Mesendoderm (in vitro differentiated cells): ENCODE data around the gene PTPRG.
"Not testable (repeated sequence)": the region's sequence is repeated elsewhere in the genome, so short reads cannot be mapped to it uniquely, and the experiment has no call there.

Experiments
- DNase-seq: peaks from one replicate; pipeline ENCODE4 v3.0.0; 2013
- H2AK5ac ChIP-seq: 2 replicates; pipeline ENCODE4 v1.6.1; 2013; ENCODE audit warnings: low read length, inconsistent platforms
- H2BK120ac ChIP-seq: 2 replicates; pipeline ENCODE4 v1.6.1; 2013; ENCODE audit warnings: low read depth, mild to moderate bottlenecking, low read length, moderate library complexity, mixed read lengths
- H2BK15ac ChIP-seq: replicated peaks from 2 replicates; pipeline ENCODE4 v1.6.1; 2013; ENCODE audit warnings: low read depth, mild to moderate bottlenecking, moderate library complexity
- H2BK5ac ChIP-seq: 2 replicates; pipeline ENCODE4 v1.6.1; 2013; ENCODE audit warnings: low read length, inconsistent platforms
- H3K18ac ChIP-seq: 2 replicates; pipeline ENCODE4 v1.6.1; 2013; ENCODE audit warnings: mild to moderate bottlenecking, low read length, mixed read lengths
- H3K23ac ChIP-seq: one replicate; pipeline ENCODE4 v1.6.1; 2013; ENCODE audit warnings: low read length
- H3K27ac ChIP-seq: 2 replicates; pipeline ENCODE4 v1.5.1; 2013; ENCODE audit warnings: low read depth, mild to moderate bottlenecking, inconsistent platforms, low read length, moderate library complexity
- H3K27me3 ChIP-seq: 2 replicates; pipeline ENCODE4 v1.6.1; 2013; ENCODE audit warnings: low read length, control low read depth, mild to moderate bottlenecking, inconsistent platforms; ENCODE audit not compliant: insufficient read depth, poor library complexity
- H3K36me3 ChIP-seq: 2 replicates; pipeline ENCODE4 v1.6.1; 2013; ENCODE audit warnings: low read length, inconsistent platforms; ENCODE audit not compliant: control insufficient read depth, insufficient read depth
- H3K4ac ChIP-seq: one replicate; pipeline ENCODE4 v1.6.1; 2013; ENCODE audit warnings: low read depth, mild to moderate bottlenecking, low read length, moderate library complexity
- H3K4me1 ChIP-seq: 2 replicates; pipeline ENCODE4 v1.6.1; 2013; ENCODE audit warnings: low read depth, low read length, inconsistent platforms; ENCODE audit not compliant: control insufficient read depth
- H3K4me2 ChIP-seq: 2 replicates; pipeline ENCODE4 v1.6.1; 2013; ENCODE audit warnings: low read length
- H3K4me3 ChIP-seq: 2 replicates; pipeline ENCODE4 v1.5.1; 2013; ENCODE audit warnings: mild to moderate bottlenecking, low read length
- H3K56ac ChIP-seq: one replicate; pipeline ENCODE4 v1.6.1; 2013; ENCODE audit warnings: low read length
- H3K79me1 ChIP-seq: 2 replicates; pipeline ENCODE4 v1.6.1; 2013; ENCODE audit warnings: low read length, inconsistent platforms
- H3K79me2 ChIP-seq: 2 replicates; pipeline ENCODE4 v1.6.1; 2013; ENCODE audit warnings: mild to moderate bottlenecking, low read length; ENCODE audit not compliant: control insufficient read depth, insufficient read depth
- H3K9ac ChIP-seq: 2 replicates; pipeline ENCODE4 v1.6.1; 2013; ENCODE audit warnings: low read length, inconsistent platforms
- H4K5ac ChIP-seq: one replicate; pipeline ENCODE4 v1.6.1; 2013; ENCODE audit warnings: low read length
- H4K8ac ChIP-seq: one replicate; pipeline ENCODE4 v1.6.1; 2013; ENCODE audit warnings: low read depth, mild to moderate bottlenecking, control low read depth, low read length, moderate library complexity
- WGBS: extraction: QIAGEN DNeasy Blood & Tissue Kit; methylation state at CpG from one replicate; pipeline ENCODE4 v1.1.7; 2013; ENCODE audit warnings: low lambda C conversion rate, missing lambda C conversion rate; ENCODE audit not compliant: insufficient coverage; ENCODE audit errors: extremely low coverage; 5-methylcytosine and 5-hydroxymethylcytosine counted together

PTPRG gene

DNA sequence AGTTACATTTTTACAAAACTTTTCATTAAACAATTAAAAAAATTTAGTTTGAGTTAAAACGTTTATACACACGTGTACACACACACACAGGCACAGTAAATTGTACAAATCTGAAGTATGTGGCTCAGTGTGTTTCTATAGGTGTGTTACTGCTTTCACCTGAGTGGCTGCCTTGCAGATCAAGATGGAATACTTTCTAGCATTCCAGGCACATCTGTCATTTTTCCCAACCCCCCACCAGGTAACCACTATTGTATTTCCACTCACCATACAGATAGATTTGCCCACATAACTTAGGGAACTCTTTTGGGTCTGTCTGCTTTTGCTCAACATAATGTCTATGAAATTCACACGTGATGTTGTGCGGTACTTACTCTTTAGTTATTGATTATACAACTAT is 141.1 kb downstream of the PTPRG start:
- no peak overlapping the region for H2AK5ac ChIP-seq
- H3K9ac ChIP-seq = no peak overlapping the region
- peak; percentile 67 for DNase-seq
- H3K56ac ChIP-seq = no peak overlapping the region
- no peak overlapping the region for H2BK5ac ChIP-seq
- no peak overlapping the region for H3K18ac ChIP-seq
- H3K4me1 ChIP-seq = peaks cover 30% of the 10 kb centered on the region
- no peak overlapping the region for H2BK120ac ChIP-seq
- no peak overlapping the region for H3K4ac ChIP-seq
- H3K36me3 ChIP-seq = no peaks in the 10 kb centered on the region
- no peak overlapping the region for H3K23ac ChIP-seq
- H2BK15ac ChIP-seq = no peak overlapping the region
- peaks cover 15% of the 10 kb centered on the region for H3K79me1 ChIP-seq
- H4K5ac ChIP-seq = no peak overlapping the region
- no peaks in the 10 kb centered on the region for H3K27me3 ChIP-seq
- H4K8ac ChIP-seq = no peak overlapping the region
- H3K4me3 ChIP-seq = no peak overlapping the region
- no CpG with 5 or more reads among the region's 4 CpGs for WGBS
- no peak overlapping the region for H3K27ac ChIP-seq
- H3K4me2 ChIP-seq = no peak overlapping the region
- H3K79me2 ChIP-seq = peaks cover 72% of the 10 kb centered on the region

DNA sequence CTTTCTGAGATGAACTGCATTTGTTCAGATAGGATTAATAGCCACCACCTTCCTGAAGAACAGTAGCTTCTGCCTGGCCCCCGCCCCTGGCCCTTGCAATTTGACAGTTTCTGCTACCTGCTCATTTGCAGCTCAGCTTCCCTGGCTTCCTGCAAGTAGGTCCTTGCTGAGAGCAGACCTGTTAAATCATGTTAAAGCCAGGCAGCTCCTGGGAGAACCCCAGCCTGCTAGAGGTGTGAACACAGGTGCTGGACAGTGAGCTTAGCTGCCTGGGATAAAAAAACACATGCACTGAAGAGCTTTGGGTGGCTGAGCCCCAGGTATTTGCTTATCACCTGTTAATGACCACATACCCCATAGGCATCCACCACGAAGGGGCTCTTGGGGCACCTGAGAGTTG is 143.4 kb downstream of the PTPRG start:
- Histone ChIP-seq H2AK5ac (no peak overlapping the region), H3K36me3 (no peaks in the 10 kb centered on the region), H3K4me3 (no peak overlapping the region), H2BK120ac (no peak overlapping the region), H4K5ac (no peak overlapping the region), H3K4me1 (peaks cover 25% of the 10 kb centered on the region), H2BK5ac (no peak overlapping the region), H3K4ac (no peak overlapping the region), H3K23ac (no peak overlapping the region), H3K79me2 (peaks cover 80% of the 10 kb centered on the region), H3K4me2 (no peak overlapping the region), H4K8ac (no peak overlapping the region), H3K56ac (no peak overlapping the region), H3K79me1 (peaks cover 17% of the 10 kb centered on the region), H3K27me3 (no peaks in the 10 kb centered on the region), H3K18ac (no peak overlapping the region), H2BK15ac (no peak overlapping the region), H3K27ac (no peak overlapping the region), H3K9ac (no peak overlapping the region)
- DNase-seq = peak; percentile 83
- WGBS = no CpG with 5 or more reads among the region's 2 CpGs

DNA sequence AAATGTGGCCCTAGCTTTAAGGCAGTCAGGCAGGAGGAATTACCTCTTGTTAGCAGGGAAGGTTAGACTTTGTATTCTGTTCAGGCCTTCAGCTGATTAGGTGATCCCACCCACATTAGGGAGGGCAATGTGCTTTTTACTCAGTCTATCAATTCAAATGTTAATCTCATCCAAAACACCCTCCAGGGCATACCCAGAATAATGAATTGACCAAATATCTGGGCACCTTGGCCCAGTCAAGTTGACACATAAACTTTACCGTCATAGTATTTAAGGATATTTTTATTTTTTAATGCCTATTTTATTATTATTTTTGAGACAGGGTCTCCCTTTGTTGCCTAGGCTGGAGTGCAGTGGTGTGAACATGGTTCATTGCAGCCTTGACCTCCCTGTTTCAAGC is 146.1 kb downstream of the PTPRG start:
- Histone ChIP-seq H3K79me2 (peaks cover 77% of the 10 kb centered on the region), H3K27ac (no peak overlapping the region), H3K79me1 (peaks cover 15% of the 10 kb centered on the region), H2BK5ac (no peak overlapping the region), H3K9ac (no peak overlapping the region), H2BK120ac (no peak overlapping the region), H3K4ac (no peak overlapping the region), H3K36me3 (no peaks in the 10 kb centered on the region), H3K23ac (no peak overlapping the region), H3K4me1 (peaks cover 16% of the 10 kb centered on the region), H2AK5ac (no peak overlapping the region), H3K4me2 (no peak overlapping the region), H2BK15ac (no peak overlapping the region), H3K56ac (no peak overlapping the region), H3K27me3 (no peaks in the 10 kb centered on the region), H3K4me3 (no peak overlapping the region), H4K8ac (no peak overlapping the region), H4K5ac (no peak overlapping the region), H3K18ac (no peak overlapping the region)
- no CpG with 5 or more reads among the region's 1 CpG for WGBS
- DNase-seq = no peak

DNA sequence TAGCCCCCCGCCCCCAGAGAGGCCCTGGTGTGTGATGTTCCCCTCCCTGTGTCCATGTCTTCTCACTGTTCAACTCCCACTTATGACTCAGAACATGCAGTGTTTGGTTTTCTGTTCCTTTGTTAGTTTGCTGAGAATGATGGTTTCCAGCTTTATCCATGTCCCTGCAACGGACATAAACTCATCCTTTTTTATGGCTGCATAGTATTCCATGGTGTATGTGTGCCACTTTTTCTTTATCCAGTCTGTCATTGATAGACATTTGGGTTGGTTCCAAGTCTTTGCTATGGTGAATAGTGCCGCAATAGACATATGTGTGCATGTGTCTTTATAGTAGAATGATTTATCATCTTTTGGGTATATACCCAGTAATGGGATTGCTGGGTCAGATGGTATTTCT is 149.5 kb downstream of the PTPRG start:
- not testable (repeated sequence) for H2AK5ac ChIP-seq, H2BK15ac ChIP-seq, H2BK120ac ChIP-seq, H3K4ac ChIP-seq, H3K9ac ChIP-seq, H4K5ac ChIP-seq, H4K8ac ChIP-seq, H2BK5ac ChIP-seq, H3K36me3 ChIP-seq, H3K4me1 ChIP-seq, H3K4me3 ChIP-seq, H3K18ac ChIP-seq, H3K27ac ChIP-seq, H3K23ac ChIP-seq, H3K27me3 ChIP-seq, DNase-seq, H3K4me2 ChIP-seq, H3K56ac ChIP-seq
- WGBS = no CpG with 5 or more reads among the region's 3 CpGs
- H3K79me1 ChIP-seq = peaks cover 14% of the 10 kb centered on the region
- H3K79me2 ChIP-seq = peaks cover 72% of the 10 kb centered on the region

DNA sequence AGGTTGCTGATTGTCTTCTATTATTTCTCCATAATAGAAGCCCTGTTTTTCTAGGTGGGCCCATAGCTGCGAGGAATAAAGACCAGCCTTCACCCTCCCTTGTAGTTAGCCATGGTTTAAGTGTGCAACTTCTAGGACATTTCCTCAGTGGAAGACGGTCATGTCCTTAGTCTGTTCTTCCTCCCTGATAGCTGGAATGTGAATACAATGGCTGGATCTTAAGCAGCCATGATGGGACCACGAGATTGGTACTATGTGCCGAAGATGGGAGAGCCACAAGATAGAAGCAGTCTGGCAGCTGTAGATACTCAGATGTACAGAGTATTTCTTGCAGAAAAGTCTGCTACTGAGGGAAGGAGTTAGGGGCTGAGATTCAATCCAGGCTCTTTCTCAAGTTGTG is 152.9 kb downstream of the PTPRG start:
- no peak overlapping the region for H3K4ac ChIP-seq
- no peak overlapping the region for H4K8ac ChIP-seq
- no peak overlapping the region for H2BK15ac ChIP-seq
- H2BK120ac ChIP-seq = no peak overlapping the region
- H3K4me3 ChIP-seq = no peak overlapping the region
- H3K18ac ChIP-seq = no peak overlapping the region
- H3K27me3 ChIP-seq = no peaks in the 10 kb centered on the region
- no peak overlapping the region for H2AK5ac ChIP-seq
- H3K4me1 ChIP-seq = peaks cover 2% of the 10 kb centered on the region
- no peak overlapping the region for H3K4me2 ChIP-seq
- WGBS = no CpG with 5 or more reads among the region's 4 CpGs
- no peak overlapping the region for H3K56ac ChIP-seq
- no peak overlapping the region for H4K5ac ChIP-seq
- no peak overlapping the region for H2BK5ac ChIP-seq
- no peak overlapping the region for H3K9ac ChIP-seq
- no peak overlapping the region for H3K23ac ChIP-seq
- H3K79me2 ChIP-seq = peaks cover 67% of the 10 kb centered on the region
- H3K27ac ChIP-seq = no peak overlapping the region
- DNase-seq = no peak
- H3K79me1 ChIP-seq = peaks cover 13% of the 10 kb centered on the region
- no peaks in the 10 kb centered on the region for H3K36me3 ChIP-seq

DNA sequence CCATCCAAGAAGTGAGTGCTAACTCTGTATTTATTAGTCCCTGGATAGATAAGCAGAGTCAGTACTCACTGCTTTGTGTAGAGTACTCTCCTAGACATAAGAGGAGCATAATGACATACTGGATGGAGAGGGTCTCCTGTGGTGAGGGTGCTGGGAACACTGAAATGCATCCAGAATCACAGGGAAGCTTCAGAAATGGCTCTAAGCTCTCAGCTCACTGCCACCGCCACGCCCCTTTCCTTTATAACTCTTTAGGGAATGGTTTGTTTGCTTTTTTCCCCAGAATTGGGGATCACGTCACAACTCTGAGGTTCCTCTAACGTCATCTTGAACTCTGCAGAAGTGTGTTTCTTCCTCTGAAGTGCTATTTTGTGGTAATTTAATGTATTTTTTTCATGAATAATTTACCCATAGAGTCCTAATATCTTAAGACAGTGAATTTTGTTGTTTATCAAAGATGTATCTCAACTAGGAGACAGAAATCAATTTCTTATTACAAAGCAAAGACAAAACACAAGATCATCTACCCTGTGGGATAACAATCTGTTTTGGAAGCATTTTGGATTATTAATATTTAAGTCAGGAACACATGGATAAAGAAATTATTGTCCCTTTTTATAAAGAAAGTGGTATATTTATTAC is 154.6 kb downstream of the PTPRG start:
- no peak overlapping the region for H2BK15ac ChIP-seq
- H3K56ac ChIP-seq = no peak overlapping the region
- H3K23ac ChIP-seq = no peak overlapping the region
- no peaks in the 10 kb centered on the region for H3K27me3 ChIP-seq
- no peak overlapping the region for H4K8ac ChIP-seq
- H3K4me1 ChIP-seq = peaks cover 6% of the 10 kb centered on the region
- no peak overlapping the region for H3K4me2 ChIP-seq
- H2BK5ac ChIP-seq = no peak overlapping the region
- no peak overlapping the region for H3K4ac ChIP-seq
- no peak overlapping the region for H2BK120ac ChIP-seq
- H3K18ac ChIP-seq = no peak overlapping the region
- H2AK5ac ChIP-seq = no peak overlapping the region
- no peaks in the 10 kb centered on the region for H3K36me3 ChIP-seq
- H3K79me1 ChIP-seq = peaks cover 16% of the 10 kb centered on the region
- no peak overlapping the region for H3K9ac ChIP-seq
- no peak overlapping the region for H3K4me3 ChIP-seq
- no CpG with 5 or more reads among the region's 4 CpGs for WGBS
- H3K27ac ChIP-seq = no peak overlapping the region
- DNase-seq = no peak
- peaks cover 71% of the 10 kb centered on the region for H3K79me2 ChIP-seq
- no peak overlapping the region for H4K5ac ChIP-seq
